Parathyroid adenoma (tissue), 2 donors: ENCODE measurements around the gene SETD1B.
A peak's percentile ranks its signal among the peaks of the same experiment; 100 is the strongest.
"Not testable (repeated sequence)": the region's sequence is repeated elsewhere in the genome, so short reads cannot be mapped to it uniquely, and the experiment has no call there.

Experiments used
- H2AFZ ChIP-seq: fragments of 300-600 bp; sonication (generic); one replicate; pipeline ENCODE4 v1.7.0; 2017; ENCODE audit warnings: antibody characterized with exemption, mild to moderate bottlenecking
- H3K27ac ChIP-seq: fragments of 300-600 bp; sonication (generic); one replicate; pipeline ENCODE4 v1.7.0; 2017
- H3K27me3 ChIP-seq: fragments of 300-600 bp; sonication (generic); one replicate; pipeline ENCODE4 v1.7.0; 2017; ENCODE audit warnings: low read length; ENCODE audit not compliant: control insufficient read depth, insufficient read depth
- H3K36me3 ChIP-seq: fragments of 300-600 bp; sonication (generic); one replicate; pipeline ENCODE4 v1.7.0; 2017; ENCODE audit warnings: low read length; ENCODE audit not compliant: control insufficient read depth, insufficient read depth
- H3K4me1 ChIP-seq: fragments of 300-600 bp; sonication (generic); one replicate; pipeline ENCODE4 v1.7.0; 2017; ENCODE audit warnings: control low read depth
- H3K4me2 ChIP-seq: fragments of 300-600 bp; sonication (generic); one replicate; pipeline ENCODE4 v1.7.0; 2017; ENCODE audit warnings: low read length
- H3K4me3 ChIP-seq: fragments of 300-600 bp; sonication (generic); one replicate; pipeline ENCODE4 v1.7.0; 2017; ENCODE audit warnings: low read depth, low read length
- H3K79me2 ChIP-seq: fragments of 300-600 bp; sonication (generic); one replicate; pipeline ENCODE4 v1.7.0; 2017; ENCODE audit warnings: control low read depth
- H3K9ac ChIP-seq: fragments of 300-600 bp; sonication (generic); one replicate; pipeline ENCODE4 v1.7.0; 2017; ENCODE audit warnings: mild to moderate bottlenecking
- H3K9me3 ChIP-seq: fragments of 300-600 bp; sonication (generic); one replicate; pipeline ENCODE4 v1.7.0; 2017; ENCODE audit warnings: low read length; ENCODE audit not compliant: control insufficient read depth
- CTCF ChIP-seq: fragments of 300-600 bp; sonication (generic); IDR thresholded peaks from one replicate; pipeline ENCODE4 v1.7.0; 2017; ENCODE audit warnings: antibody characterized with exemption, mild to moderate bottlenecking
- donor health status: primary hyperparathyroidism.

The SETD1B gene

DNA sequence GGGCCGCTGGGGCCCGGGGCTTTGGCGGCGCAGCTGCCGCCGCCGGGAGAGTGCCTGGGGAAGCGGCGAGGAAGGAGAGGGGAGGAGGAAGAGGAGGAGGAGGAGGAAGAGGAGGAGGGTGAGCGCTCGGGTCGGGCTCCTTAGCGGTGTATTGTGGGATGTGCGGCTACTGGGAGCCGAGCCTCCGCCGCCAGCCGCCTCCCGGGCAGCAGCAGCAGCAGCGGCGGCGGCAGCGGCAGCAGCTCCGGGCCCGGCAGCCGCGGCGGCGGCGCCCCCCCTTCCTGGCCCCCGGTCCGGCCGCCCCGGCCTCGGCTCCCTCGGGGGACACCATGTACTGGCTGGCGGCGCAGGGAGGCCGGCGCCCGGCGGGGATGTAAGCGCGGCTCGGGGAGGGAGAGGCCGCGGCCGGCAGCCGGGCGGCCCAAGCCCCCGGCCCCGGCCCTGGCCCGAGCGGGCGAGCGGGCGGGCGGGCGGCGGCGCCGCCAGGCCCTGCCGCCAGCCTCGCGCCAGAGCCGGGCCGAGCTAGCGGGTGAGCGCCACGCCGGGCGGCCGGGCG is at the start of gene SETD1B:
TSS of gene SETD1B (plus strand) at position 149 of the 556 bp plus-strand sequence. CDS start 729 bp downstream, outside the sequence.
- H3K4me2 ChIP-seq: peak within 1 kb of the TSS; percentile 99
- peaks cover 27% of the 10 kb centered on the region for H3K79me2 ChIP-seq
- H3K9ac ChIP-seq: peak within 1 kb of the TSS; percentile 88
- H2AFZ ChIP-seq: peak within 1 kb of the TSS; percentile 86
- H3K4me3 ChIP-seq: peak within 1 kb of the TSS; percentile 95
- H3K27me3 ChIP-seq: no peaks in the 10 kb centered on the region
- no peak for TF ChIP-seq CTCF
- H3K9me3 ChIP-seq: no peaks in the 10 kb centered on the region
- H3K27ac ChIP-seq: peak within 1 kb of the TSS; percentile 100
- peaks cover 13% of the 10 kb centered on the region for H3K4me1 ChIP-seq
- no peaks in the 10 kb centered on the region for H3K36me3 ChIP-seq

DNA sequence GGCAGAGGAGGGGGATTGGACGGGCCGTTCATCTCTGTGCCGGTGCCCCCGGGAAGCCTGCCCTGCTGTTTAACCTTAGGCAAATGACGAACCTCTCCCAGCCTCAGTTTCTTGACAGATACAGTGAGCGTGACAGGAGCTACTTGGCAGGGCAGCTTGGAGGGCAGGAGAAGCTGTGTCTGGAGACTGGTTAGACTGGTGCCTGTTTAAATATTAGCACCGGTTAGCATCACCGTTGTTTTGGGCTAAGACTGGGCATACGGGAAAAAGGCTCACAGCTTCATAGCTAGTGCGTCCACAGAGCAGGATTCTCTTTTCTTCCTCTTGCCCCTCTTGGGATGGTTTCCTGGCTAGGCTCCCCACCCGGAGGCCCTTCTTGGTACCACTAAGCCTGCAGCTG is 49.0 kb upstream of the SETD1B start:
- Histone ChIP-seq H3K9me3 (no peaks in the 10 kb centered on the region), H3K27me3 (no peaks in the 10 kb centered on the region), H2AFZ (no peak overlapping the region), H3K79me2 (no peaks in the 10 kb centered on the region), H3K4me2 (no peak overlapping the region), H3K4me3 (no peak overlapping the region), H3K4me1 (no peaks in the 10 kb centered on the region), H3K9ac (no peak overlapping the region), H3K27ac (no peak overlapping the region), H3K36me3 (no peaks in the 10 kb centered on the region)
- no peak for TF ChIP-seq CTCF

DNA sequence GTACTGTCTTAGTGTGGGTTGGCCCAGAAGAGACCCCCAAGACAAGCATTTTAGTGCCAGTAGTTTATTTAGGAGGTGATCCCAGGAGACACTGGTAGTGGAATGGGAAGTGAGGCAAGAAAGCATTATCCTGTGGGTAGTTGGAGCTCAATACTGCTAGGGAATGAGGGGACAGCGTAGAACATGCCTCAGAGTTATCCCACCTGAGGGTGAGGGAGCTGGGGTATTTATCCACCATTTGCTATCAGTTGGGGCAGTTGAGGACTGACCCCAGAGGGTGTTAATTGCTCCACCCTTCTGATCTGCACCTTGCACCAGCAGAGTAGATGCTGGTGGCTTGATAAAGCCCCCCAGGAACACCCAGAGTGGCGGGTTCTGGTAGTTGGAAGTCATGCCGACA is 48.2 kb upstream of the SETD1B start:
- H3K4me1 ChIP-seq: no peaks in the 10 kb centered on the region
- H3K79me2 ChIP-seq: no peaks in the 10 kb centered on the region
- no peak for TF ChIP-seq CTCF
- no peaks in the 10 kb centered on the region for H3K27me3 ChIP-seq
- no peak overlapping the region for H3K4me3 ChIP-seq
- H3K9ac ChIP-seq: no peak overlapping the region
- no peak overlapping the region for H3K4me2 ChIP-seq
- no peaks in the 10 kb centered on the region for H3K9me3 ChIP-seq
- no peak overlapping the region for H3K27ac ChIP-seq
- no peak overlapping the region for H2AFZ ChIP-seq
- H3K36me3 ChIP-seq: no peaks in the 10 kb centered on the region

- not testable (repeated sequence) for H3K9ac ChIP-seq, H3K27ac ChIP-seq, H3K9me3 ChIP-seq, H3K4me1 ChIP-seq, H3K4me2 ChIP-seq, H3K36me3 ChIP-seq, H3K4me3 ChIP-seq, H3K79me2 ChIP-seq, H3K27me3 ChIP-seq, H2AFZ ChIP-seq
Observed at GRCh38 chr12:121758536-121758935, 45.3 kb upstream of the SETD1B start.

DNA sequence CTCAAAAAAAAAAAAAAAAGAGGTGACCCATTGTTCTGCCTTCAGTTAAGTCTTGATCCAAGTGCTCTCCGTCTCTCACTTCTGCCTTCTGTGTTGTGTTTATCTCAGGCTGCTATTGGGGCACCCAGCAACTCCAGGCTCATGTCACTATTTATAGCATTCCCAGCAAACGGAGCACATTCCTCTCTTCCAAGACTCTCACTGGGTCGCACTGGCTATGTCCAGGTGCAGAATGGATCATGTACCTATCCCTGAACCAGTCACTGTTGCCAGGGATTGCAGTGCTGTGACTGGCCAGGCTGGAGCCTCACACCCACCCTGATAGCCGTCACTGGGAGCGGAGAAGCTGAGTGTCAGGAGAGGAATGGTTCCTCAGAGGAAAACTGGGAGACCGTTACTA is 41.5 kb upstream of the SETD1B start:
- TF ChIP-seq CTCF: no peak
- Histone ChIP-seq H3K27ac (no peak overlapping the region), H3K4me3 (no peak overlapping the region)

More for the DNA sequence above, 41.5 kb upstream of the SETD1B start:
- H3K36me3 ChIP-seq: no peaks in the 10 kb centered on the region
- H3K9ac ChIP-seq: no peak overlapping the region
- H3K4me2 ChIP-seq: no peak overlapping the region
- no peaks in the 10 kb centered on the region for H3K79me2 ChIP-seq
- no peak overlapping the region for H2AFZ ChIP-seq
- no peaks in the 10 kb centered on the region for H3K4me1 ChIP-seq
- H3K9me3 ChIP-seq: no peaks in the 10 kb centered on the region
- no peaks in the 10 kb centered on the region for H3K27me3 ChIP-seq
